Measurements from ENCODE around the gene COG5.

DNA sequence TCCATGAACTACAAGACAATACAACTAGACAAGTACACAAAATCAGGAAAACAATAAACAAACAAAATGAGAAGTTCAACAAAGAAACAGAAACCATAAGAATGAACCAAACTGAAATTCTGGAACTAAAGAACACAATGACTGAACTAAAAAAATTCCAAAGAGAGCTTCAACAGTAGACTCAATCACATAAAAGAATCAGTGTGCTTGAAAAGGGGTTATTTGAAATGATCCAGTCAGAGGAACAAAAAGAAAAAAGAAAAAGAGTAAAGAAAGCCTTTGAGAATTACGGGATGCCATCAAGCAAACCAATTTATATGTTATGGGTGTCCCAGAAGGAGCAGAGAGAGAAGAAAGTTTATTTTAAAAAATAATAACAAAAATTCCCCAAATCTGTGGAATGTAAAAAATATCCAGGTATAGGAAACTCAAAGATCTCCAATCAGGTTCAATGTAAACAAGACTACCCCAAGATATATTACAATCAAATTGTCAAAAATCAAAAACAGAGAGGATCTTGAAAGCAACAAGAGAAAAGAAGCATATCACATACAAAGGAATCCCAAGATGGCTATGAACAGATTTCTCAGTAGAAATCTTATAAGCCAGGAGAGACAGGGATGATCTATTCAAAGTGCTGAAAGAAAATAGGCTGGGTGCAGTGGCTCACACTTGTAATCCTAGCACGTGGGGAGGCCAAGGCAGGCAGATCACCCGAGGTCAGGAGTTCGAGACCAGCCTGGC, 18.7 kb downstream of the COG5 start:
- TF ChIP-seq, protein P1, sequence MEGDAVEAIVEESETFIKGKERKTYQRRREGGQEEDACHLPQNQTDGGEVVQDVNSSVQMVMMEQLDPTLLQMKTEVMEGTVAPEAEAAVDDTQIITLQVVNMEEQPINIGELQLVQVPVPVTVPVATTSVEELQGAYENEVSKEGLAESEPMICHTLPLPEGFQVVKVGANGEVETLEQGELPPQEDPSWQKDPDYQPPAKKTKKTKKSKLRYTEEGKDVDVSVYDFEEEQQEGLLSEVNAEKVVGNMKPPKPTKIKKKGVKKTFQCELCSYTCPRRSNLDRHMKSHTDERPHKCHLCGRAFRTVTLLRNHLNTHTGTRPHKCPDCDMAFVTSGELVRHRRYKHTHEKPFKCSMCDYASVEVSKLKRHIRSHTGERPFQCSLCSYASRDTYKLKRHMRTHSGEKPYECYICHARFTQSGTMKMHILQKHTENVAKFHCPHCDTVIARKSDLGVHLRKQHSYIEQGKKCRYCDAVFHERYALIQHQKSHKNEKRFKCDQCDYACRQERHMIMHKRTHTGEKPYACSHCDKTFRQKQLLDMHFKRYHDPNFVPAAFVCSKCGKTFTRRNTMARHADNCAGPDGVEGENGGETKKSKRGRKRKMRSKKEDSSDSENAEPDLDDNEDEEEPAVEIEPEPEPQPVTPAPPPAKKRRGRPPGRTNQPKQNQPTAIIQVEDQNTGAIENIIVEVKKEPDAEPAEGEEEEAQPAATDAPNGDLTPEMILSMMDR (IDR thresholded peaks at IDR 0.05), result no peak
- no peak for TF ChIP-seq POLR2AphosphoS5 (IDR thresholded peaks at IDR 0.05; ENCODE audit: insufficient read depth in 1 of 2, low read depth in 1 of 2)
